K562 (cell line): ENCODE measurements around the gene TSPAN1. TPM values are rescaled to one million over a fixed set of nuclear protein-coding genes. Genes with fewer than 3 reads are reported as not detected.

Experiments
- ATF3 ChIP-seq, 2 experiments: fragments of 450-650 bp in 1 of 2; sonication (generic) in 1 of 2; formaldehyde crosslinking in 1 of 2; IDR thresholded peaks in 1 of 2; conservative IDR thresholded peaks in 1 of 2; 2 replicates each; pipeline versions ENCODE4 v1.6.1 to v1.8.1; 2016 to 2023; ENCODE audit warnings: mild to moderate bottlenecking in 2 of 2, moderate library complexity in 2 of 2, inconsistent platforms in 1 of 2, missing genetic modification reagents in 1 of 2
- CTCF ChIP-seq, 3 experiments: IDR thresholded peaks in 2 of 3; conservative IDR thresholded peaks in 1 of 3; 2 replicates each; pipeline ENCODE4 v1.5.1; 2011 to 2012; ENCODE audit warnings: low read length in 3 of 3, mild to moderate bottlenecking in 3 of 3, control low read depth in 2 of 3, improper control_type of control experiment in 1 of 3, inconsistent platforms in 1 of 3, low read depth in 1 of 3, mixed read lengths in 1 of 3, moderate library complexity in 1 of 3; ENCODE audit not compliant: insufficient read depth in 2 of 3
- DDX20 ChIP-seq: fragments of 450-650 bp; IDR thresholded peaks from 2 replicates; pipeline ENCODE4 v1.6.1; 2016; ENCODE audit warnings: missing genetic modification characterization, low read depth, mild to moderate bottlenecking, missing compliant biosample characterization, moderate library complexity
- ID3 ChIP-seq, 2 experiments: fragments of 250-450 bp in 1 of 2; fragments of 450-650 bp in 1 of 2; sonication (Bioruptor Pico) in 1 of 2; IDR thresholded peaks; 2 replicates each; pipeline versions ENCODE4 v1.6.1 to v1.8.0; 2016 to 2021; ENCODE audit warnings: mild to moderate bottlenecking in 2 of 2, moderate library complexity in 2 of 2, missing compliant biosample characterization in 1 of 2, missing genetic modification characterization in 1 of 2
- NCOR1 ChIP-seq: fragments of 450-650 bp; IDR thresholded peaks from 2 replicates; pipeline ENCODE4 v1.6.1; 2016; ENCODE audit warnings: mild to moderate bottlenecking, moderate library complexity
- RNF2 ChIP-seq: sonication (generic); IDR thresholded peaks from 2 replicates; pipeline ENCODE4 v1.6.1; 2016
- SAFB2 ChIP-seq: fragments of 200-400 bp; formaldehyde crosslinking; IDR thresholded peaks from 2 replicates; pipeline ENCODE4 v1.6.1; 2018; ENCODE audit warnings: borderline replicate concordance, low read length, low read depth, moderate library complexity; ENCODE audit not compliant: severe bottlenecking
- SOX6 ChIP-seq: fragments of 450-650 bp; IDR thresholded peaks from 2 replicates; pipeline ENCODE4 v1.6.1; 2014; ENCODE audit warnings: mild to moderate bottlenecking
- TAL1 ChIP-seq: fragments of 450-650 bp; IDR thresholded peaks from 2 replicates; pipeline ENCODE4 v1.6.1; 2016; ENCODE audit warnings: mild to moderate bottlenecking
- TARDBP ChIP-seq: fragments of 450-650 bp; IDR thresholded peaks from 2 replicates; pipeline ENCODE4 v1.6.1; 2016
- TOE1 ChIP-seq, 2 experiments: fragments of 450-650 bp in 1 of 2; sonication (generic) in 1 of 2; formaldehyde crosslinking in 1 of 2; IDR thresholded peaks; 2 replicates each; pipeline versions ENCODE4 v1.7.1 to v1.8.0; 2016 to 2022; ENCODE audit warnings: borderline replicate concordance in 2 of 2, mild to moderate bottlenecking in 2 of 2, antibody characterized with exemption in 1 of 2, inconsistent platforms in 1 of 2, low read depth in 1 of 2, missing genetic modification reagents in 1 of 2, moderate library complexity in 1 of 2
- ZFP36 ChIP-seq: fragments of 150-350 bp; IDR thresholded peaks from 2 replicates; pipeline ENCODE4 v1.6.1; 2018; ENCODE audit warnings: low read length, low read depth; ENCODE audit not compliant: partially characterized antibody
- ZNF224 ChIP-seq: sonication (generic); formaldehyde crosslinking; IDR thresholded peaks from 2 replicates; pipeline ENCODE4 v1.8.0; 2022; ENCODE audit warnings: mild to moderate bottlenecking, missing genetic modification reagents
- ZNF780A ChIP-seq: fragments of 250-450 bp; sonication (Bioruptor Pico); IDR thresholded peaks from 2 replicates; pipeline ENCODE4 v1.5.0; 2021; ENCODE audit warnings: mild to moderate bottlenecking
- polyA plus RNA-seq, 8 experiments: library from polyadenylated mRNA; depleted of rRNA in 4 of 8; stranded (reverse) in 5 of 8; unstranded in 3 of 8; fragments of >200 nt; fragmentation: Nextera tagmentation in 2 of 8; fragmentation: Illumina TruSeq in 1 of 8; extraction: Ambion mirVana in 2 of 8; extraction: Trizol in 1 of 8; gene quantifications; 2 replicates each; pipeline versions ENCODE4 v1.2.1 to v1.2.3, GENCODE V29; 2011 to 2014; ENCODE audit warnings: inconsistent platforms in 1 of 8, missing spikeins in 1 of 8
- total RNA-seq, 7 experiments: library from RNA; depleted of rRNA in 6 of 7; stranded (reverse); fragments of >200 nt in 6 of 7; fragmentation: Illumina TruSeq in 2 of 7; extraction: Trizol in 2 of 7; gene quantifications; 2 replicates each; pipeline versions ENCODE4 v1.2.1 to v1.2.3, GENCODE V29; 2011 to 2021; ENCODE audit warnings: low replicate concordance in 1 of 7
- TF ChIP-seq, protein P1 (sequence below), 3 experiments: fragments of 200-800 bp in 1 of 3; fragments of 250-450 bp in 1 of 3; fragments of 450-650 bp in 1 of 3; sonication (Bioruptor Pico) in 1 of 3; sonication (Bioruptor generic) in 1 of 3; formaldehyde crosslinking in 1 of 3; IDR thresholded peaks; 2 replicates each; pipeline versions ENCODE4 v1.6.1 to v1.8.0; 2016 to 2022; ENCODE audit warnings: mild to moderate bottlenecking in 2 of 3, missing genetic modification characterization in 2 of 3, missing compliant biosample characterization in 1 of 3, moderate library complexity in 1 of 3
- TF ChIP-seq, protein P2 (sequence below): fragments of 250-450 bp; sonication (Bioruptor Pico); IDR thresholded peaks from 2 replicates; pipeline ENCODE4 v1.8.0; 2022; ENCODE audit warnings: inconsistent platforms, mild to moderate bottlenecking, moderate library complexity, borderline replicate concordance

TSPAN1 gene
- total and polyA plus RNA-seq, 9 of the 15 experiments (the other 6 are each of a cell fraction or from before 2014, with no cell fraction given), result 0.58 TPM; not detected in 8

GRCh38 chr1:46158312-46159281 lies 16.3 kb upstream of the TSPAN1 start (continued):
- TF ChIP-seq, protein P1, sequence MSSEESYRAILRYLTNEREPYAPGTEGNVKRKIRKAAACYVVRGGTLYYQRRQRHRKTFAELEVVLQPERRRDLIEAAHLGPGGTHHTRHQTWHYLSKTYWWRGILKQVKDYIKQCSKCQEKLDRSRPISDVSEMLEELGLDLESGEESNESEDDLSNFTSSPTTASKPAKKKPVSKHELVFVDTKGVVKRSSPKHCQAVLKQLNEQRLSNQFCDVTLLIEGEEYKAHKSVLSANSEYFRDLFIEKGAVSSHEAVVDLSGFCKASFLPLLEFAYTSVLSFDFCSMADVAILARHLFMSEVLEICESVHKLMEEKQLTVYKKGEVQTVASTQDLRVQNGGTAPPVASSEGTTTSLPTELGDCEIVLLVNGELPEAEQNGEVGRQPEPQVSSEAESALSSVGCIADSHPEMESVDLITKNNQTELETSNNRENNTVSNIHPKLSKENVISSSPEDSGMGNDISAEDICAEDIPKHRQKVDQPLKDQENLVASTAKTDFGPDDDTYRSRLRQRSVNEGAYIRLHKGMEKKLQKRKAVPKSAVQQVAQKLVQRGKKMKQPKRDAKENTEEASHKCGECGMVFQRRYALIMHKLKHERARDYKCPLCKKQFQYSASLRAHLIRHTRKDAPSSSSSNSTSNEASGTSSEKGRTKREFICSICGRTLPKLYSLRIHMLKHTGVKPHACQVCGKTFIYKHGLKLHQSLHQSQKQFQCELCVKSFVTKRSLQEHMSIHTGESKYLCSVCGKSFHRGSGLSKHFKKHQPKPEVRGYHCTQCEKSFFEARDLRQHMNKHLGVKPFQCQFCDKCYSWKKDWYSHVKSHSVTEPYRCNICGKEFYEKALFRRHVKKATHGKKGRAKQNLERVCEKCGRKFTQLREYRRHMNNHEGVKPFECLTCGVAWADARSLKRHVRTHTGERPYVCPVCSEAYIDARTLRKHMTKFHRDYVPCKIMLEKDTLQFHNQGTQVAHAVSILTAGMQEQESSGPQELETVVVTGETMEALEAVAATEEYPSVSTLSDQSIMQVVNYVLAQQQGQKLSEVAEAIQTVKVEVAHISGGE (CRISPR knock-in tag; IDR thresholded peaks at IDR 0.05), result peak in 1 of 3 experiments; percentile 85; a peak in 2 of 6 replicates
- TF ChIP-seq RNF2, result peak; percentile 78
- peak; percentile 94 for TF ChIP-seq TARDBP
- TF ChIP-seq DDX20 (tag), result no peak
- no peak for TF ChIP-seq ZNF780A (CRISPR knock-in tag)
- TF ChIP-seq, protein P2, sequence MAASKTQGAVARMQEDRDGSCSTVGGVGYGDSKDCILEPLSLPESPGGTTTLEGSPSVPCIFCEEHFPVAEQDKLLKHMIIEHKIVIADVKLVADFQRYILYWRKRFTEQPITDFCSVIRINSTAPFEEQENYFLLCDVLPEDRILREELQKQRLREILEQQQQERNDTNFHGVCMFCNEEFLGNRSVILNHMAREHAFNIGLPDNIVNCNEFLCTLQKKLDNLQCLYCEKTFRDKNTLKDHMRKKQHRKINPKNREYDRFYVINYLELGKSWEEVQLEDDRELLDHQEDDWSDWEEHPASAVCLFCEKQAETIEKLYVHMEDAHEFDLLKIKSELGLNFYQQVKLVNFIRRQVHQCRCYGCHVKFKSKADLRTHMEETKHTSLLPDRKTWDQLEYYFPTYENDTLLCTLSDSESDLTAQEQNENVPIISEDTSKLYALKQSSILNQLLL, result no peak
- TF ChIP-seq ZNF224, result no peak
- TF ChIP-seq SOX6, result peak; percentile 100
- peak; percentile 95 for TF ChIP-seq TOE1 (IDR thresholded peaks at IDR 0.05; ENCODE audit: borderline replicate concordance)
- TF ChIP-seq TOE1 (CRISPR knock-in tag; IDR thresholded peaks at IDR 0.05; ENCODE audit: borderline replicate concordance, low read depth), result no peak
- TF ChIP-seq ZFP36, result peak; percentile 99
- no peak for TF ChIP-seq CTCF (IDR thresholded peaks at IDR 0.05 in 2 of 3, conservative IDR thresholded peaks at IDR 0.05 in 1 of 3; ENCODE audit: insufficient read depth in 2 of 3, low read depth in 1 of 3, low read length in 3 of 3)
- TF ChIP-seq ID3 (CRISPR knock-in tag; IDR thresholded peaks at IDR 0.05), result no peak
- no peak; the same call in 1 of the 2 replicates for TF ChIP-seq ID3 (tag; IDR thresholded peaks at IDR 0.05)
- TF ChIP-seq NCOR1, result peak; percentile 99
- TF ChIP-seq ATF3 (IDR thresholded peaks at IDR 0.05), result peak; percentile 96
- TF ChIP-seq ATF3 (CRISPR knock-in tag; conservative IDR thresholded peaks at IDR 0.05), result peak; percentile 97
- TF ChIP-seq SAFB2, result no peak
- TF ChIP-seq TAL1, result peak; percentile 100
